ENCODE data around the gene PRRG4. TPM values are rescaled to one million over a fixed set of nuclear protein-coding genes. Genes with fewer than 3 reads are reported as not detected.
"Not testable (repeated sequence)": the region's sequence is repeated elsewhere in the genome, so short reads cannot be mapped to it uniquely, and the experiment has no call there.

PRRG4 gene
- total RNA-seq, 1 donor from 2014 or later = 12.6 TPM

DNA sequence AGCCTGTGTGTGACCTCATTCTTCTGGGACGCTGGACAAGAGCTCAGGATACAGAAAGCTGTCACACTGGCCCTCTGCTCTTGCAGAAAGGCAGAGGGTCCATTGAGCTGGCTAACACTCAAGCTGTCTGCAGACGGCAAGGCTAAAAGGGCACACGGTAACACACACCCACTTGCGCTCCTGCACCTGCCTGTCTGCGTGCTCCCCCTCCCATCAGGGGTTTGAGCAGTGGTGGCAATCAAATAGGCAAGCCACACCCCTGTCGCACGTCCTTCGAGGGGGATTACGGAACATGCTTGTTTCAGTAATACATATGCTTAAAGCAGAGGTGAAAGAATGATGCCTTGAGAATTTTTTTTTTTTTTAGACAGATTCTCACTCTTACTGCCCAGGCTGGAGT is 55.8 kb downstream of the PRRG4 start:
- no peaks in the 10 kb centered on the region for H3K9me3 ChIP-seq
- no peaks in the 10 kb centered on the region for H3K27me3 ChIP-seq
- no peaks in the 10 kb centered on the region for H3K36me3 ChIP-seq
- intact Hi-C loops (cut with DNase I) = no loop called here
- no peak for DNase-seq
- TF ChIP-seq, protein P1, sequence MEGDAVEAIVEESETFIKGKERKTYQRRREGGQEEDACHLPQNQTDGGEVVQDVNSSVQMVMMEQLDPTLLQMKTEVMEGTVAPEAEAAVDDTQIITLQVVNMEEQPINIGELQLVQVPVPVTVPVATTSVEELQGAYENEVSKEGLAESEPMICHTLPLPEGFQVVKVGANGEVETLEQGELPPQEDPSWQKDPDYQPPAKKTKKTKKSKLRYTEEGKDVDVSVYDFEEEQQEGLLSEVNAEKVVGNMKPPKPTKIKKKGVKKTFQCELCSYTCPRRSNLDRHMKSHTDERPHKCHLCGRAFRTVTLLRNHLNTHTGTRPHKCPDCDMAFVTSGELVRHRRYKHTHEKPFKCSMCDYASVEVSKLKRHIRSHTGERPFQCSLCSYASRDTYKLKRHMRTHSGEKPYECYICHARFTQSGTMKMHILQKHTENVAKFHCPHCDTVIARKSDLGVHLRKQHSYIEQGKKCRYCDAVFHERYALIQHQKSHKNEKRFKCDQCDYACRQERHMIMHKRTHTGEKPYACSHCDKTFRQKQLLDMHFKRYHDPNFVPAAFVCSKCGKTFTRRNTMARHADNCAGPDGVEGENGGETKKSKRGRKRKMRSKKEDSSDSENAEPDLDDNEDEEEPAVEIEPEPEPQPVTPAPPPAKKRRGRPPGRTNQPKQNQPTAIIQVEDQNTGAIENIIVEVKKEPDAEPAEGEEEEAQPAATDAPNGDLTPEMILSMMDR (IDR thresholded peaks at IDR 0.05) = no peak
- no peaks in the 10 kb centered on the region for H3K4me1 ChIP-seq
- no peak overlapping the region for H3K4me3 ChIP-seq
- no peak for ATAC-seq
- H3K27ac ChIP-seq = no peak overlapping the region

DNA sequence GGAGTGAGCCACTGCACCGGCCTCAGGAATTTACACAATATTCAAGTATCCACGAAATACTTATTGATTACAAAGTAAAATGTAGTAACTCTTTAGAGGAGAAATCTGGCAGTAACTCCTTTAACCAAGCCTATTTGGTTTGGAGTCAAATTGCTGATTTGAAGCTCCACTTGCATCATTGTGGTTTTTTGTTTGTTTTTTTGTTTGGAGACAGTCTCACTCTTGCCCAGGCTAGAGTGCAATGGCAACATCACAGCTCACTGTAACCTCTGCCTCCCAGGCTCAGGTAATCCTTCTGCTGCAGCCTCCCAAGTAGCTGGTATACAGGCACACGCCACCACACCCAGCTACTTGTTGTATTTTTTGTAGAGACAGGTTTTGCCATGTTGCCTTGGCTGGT is 56.5 kb downstream of the PRRG4 start:
- TF ChIP-seq, protein P1 (IDR thresholded peaks at IDR 0.05) = no peak
- no peaks in the 10 kb centered on the region for H3K4me1 ChIP-seq

DNA sequence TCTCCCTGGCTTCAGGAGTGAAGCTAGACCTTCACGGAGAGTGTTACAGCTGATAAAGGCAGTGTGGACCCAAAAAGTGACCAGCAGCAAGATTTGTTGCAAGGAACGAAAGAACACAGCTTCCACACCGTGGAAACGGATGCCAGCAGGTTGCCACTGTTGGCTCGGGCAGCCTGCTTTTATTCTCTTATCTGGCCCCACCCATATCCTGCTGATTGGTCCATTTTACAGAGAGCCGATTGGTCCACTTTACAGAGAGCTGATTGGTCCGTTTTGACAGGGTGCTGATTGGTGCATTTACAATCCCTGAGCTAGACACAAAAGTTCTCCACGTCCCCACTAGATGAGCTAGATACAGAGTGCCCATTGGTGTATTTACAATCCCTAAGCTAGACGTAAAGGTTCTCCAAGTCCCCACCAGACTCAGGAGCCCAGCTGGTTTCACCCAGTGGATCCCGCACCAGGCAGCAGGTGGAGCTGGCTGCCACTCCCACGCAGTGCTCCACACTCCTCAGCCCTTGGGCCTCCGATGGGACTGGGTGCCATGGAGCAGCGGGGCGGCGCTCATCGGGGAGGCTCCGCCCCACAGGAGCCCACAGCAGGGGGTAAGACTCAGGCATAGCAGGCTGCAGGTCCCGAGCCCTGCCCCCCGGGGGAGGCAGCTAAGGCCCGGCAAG is 58.1 kb downstream of the PRRG4 start:
- H3K27me3 ChIP-seq; ATAC-seq; H3K9me3 ChIP-seq; intact Hi-C loops (cut with DNase I); H3K27ac ChIP-seq; DNase-seq; H3K4me3 ChIP-seq; H3K4me1 ChIP-seq; H3K36me3 ChIP-seq: not testable (repeated sequence)

More for the DNA sequence above, 56.5 kb downstream of the PRRG4 start:
- no peak for DNase-seq
- no peak for ATAC-seq
- H3K36me3 ChIP-seq = no peaks in the 10 kb centered on the region
- H3K4me3 ChIP-seq = no peak overlapping the region
- no peaks in the 10 kb centered on the region for H3K27me3 ChIP-seq
- no peak overlapping the region for H3K27ac ChIP-seq
- no peaks in the 10 kb centered on the region for H3K9me3 ChIP-seq
- intact Hi-C loops (cut with DNase I) = no loop called here

DNA sequence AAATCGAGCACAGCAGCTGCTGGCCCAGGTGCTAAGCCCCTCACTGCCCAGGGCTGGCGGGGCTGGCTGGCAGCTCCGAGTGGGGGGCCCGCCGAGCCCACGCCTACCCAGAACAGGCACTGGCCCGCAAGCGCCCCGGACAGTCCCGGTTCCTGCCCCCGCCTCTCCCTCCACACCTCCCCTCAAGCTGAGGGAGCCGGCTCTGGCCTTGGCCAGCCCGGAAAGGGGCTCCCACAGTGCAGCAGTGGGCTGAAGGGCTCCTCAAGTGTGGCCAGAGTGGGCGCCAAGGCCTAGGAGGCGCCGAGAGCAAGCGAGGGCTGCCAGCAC is 58.6 kb downstream of the PRRG4 start:
- intact Hi-C loops (cut with DNase I); H3K9me3 ChIP-seq; ATAC-seq; H3K36me3 ChIP-seq; H3K27ac ChIP-seq; DNase-seq; H3K4me1 ChIP-seq; H3K4me3 ChIP-seq; H3K27me3 ChIP-seq: not testable (repeated sequence)

DNA sequence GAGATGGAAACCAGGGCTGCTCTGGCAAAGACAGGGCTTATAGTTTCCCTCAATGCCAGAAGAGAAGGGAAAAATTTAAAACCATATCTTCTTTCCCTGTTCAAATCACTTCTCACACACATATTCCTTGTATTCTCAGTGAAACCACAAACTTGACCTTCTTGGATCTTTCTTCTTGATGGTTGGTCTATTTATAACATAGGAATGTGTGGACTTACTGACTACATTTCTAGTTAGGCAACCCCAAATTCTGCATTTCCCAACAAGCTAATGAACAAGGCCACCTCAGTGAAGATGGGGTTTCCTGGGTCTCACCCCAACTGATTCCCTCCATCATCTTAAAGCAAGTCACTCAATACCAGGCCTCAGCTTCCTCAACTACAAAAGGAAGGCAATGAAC is 59.1 kb downstream of the PRRG4 start:
- intact Hi-C loops (cut with DNase I) = no loop called here
- Histone ChIP-seq H3K36me3 (no peaks in the 10 kb centered on the region), H3K27me3 (no peaks in the 10 kb centered on the region), H3K4me3 (no peak overlapping the region), H3K27ac (no peak overlapping the region), H3K4me1 (peaks cover 6% of the 10 kb centered on the region), H3K9me3 (no peaks in the 10 kb centered on the region)
- DNase-seq (no peak), ATAC-seq (no peak)
- TF ChIP-seq, protein P1 (IDR thresholded peaks at IDR 0.05) = no peak

DNA sequence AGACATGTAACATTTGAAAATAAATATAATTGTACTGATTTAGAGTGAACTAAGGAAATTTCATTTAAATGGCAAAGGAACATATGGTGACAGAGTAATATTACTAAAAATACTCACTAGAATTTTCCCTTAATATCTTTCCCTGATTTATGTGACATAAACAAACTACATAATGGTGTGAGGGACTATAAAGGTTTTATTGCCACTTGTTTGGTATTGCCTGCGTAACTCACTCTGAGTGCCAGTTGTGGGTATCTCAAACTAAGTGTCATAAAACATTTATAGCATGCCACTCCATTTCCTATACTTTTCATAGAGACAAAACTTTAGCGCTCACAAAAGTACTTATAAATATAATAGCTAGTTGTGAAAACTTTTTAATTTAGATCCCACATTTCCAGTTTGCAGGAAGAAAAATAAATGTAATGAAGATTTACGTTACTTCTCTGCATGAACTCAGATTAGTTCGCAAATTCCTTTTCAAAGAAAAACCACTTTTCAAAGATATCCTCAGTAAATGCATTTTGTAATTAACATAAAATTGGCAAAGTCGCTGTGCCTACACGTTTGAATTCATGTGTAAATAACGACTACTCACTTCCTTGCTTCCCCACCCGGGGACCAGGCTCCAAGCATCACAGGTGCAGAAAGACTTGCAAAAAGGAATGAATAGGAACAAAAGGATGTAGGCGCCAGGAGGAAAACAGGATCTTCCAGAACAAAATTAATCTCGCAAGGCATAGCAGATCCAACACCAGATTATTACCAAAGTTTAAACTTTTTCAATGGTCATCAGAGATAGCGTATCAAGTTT is 61.3 kb downstream of the PRRG4 start:
- ATAC-seq = no peak
- Histone ChIP-seq H3K27me3 (no peaks in the 10 kb centered on the region), H3K4me3 (no peak overlapping the region), H3K9me3 (no peaks in the 10 kb centered on the region), H3K4me1 (peaks cover 16% of the 10 kb centered on the region), H3K27ac (no peak overlapping the region), H3K36me3 (no peaks in the 10 kb centered on the region)
- DNase-seq = no peak
- intact Hi-C loops (cut with DNase I) = no loop called here
- TF ChIP-seq, protein P1 (IDR thresholded peaks at IDR 0.05) = no peak

Data from upper lobe of right lung (tissue), 1 donor.